ENCODE measurements around the gene PPT1. TPM values are rescaled to one million over a fixed set of nuclear protein-coding genes. Genes with fewer than 3 reads are reported as not detected.

Gene PPT1
- total RNA-seq, 1 experiment from 2014 or later, result 107 TPM

DNA sequence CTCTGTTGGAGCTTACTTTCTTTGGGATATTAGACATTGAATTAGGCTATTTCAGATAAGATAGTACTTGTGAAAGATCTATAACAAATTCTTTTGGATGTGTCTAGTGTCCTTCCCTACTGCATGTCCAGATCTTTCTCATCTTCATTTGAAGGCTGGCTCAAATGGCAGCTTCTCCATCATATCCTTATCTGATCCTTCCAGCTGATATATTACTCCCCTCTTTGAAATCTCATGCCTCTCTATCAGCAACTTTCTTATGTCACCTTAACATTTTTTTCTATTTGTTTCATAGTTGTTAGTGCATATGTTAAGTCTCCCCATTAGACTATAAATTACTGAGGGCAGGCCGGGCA lies 39.0 kb downstream of the PPT1 start (continued):
- TF ChIP-seq SOX15 (CRISPR knock-in tag; IDR thresholded peaks at IDR 0.05), result no peak
- no peak for TF ChIP-seq TCF7 (CRISPR knock-in tag; IDR thresholded peaks at IDR 0.05; ENCODE audit: low read depth)

DNA sequence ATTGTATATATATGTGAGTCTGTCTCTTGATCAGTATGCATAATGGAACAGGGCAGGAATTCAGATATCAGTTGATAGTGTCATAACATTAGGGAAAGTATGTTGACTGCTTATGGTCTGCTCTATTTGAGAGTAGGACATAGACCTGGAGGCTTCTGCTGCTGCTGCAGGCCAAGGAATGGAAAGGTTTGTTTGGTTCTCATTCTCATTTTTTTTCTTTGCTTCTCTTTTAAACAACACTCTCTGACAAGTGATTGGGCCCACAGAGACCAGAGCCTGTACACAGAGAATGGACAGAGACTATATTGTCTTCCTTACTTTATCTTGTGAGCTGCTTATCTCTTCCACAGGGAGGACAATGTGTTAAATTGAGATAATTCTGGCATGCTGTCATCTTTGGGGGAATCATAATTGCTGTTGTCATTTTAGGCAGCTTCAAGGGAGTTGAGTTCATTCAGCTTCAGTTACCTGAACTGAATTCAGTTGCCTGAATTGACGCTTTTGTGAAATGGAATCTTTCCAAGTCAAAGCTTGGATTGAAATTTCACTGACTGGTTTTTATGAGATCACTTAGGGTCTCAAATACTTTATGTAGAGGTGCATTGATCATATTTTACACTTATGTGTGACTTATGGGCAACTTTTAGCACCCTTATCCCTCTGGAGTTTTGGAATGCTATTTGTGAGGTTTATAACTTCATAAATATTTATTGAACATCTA lies 39.6 kb downstream of the PPT1 start:
- Mint-ChIP-seq H3K27ac (peak overlapping the region; percentile 27), H3K27me3 (ENCODE audit: low read depth) (no peaks in the 10 kb centered on the region), H3K36me3 (peaks cover 27% of the 10 kb centered on the region), H3K9me3 (no peaks in the 10 kb centered on the region), H3K4me1 (peaks cover 33% of the 10 kb centered on the region), H3K4me3 (no peak overlapping the region)
- ChIA-PET CTCF (interaction anchor here (0.6 to 1.8 kb wide), 2 partner anchors 25 to 240 kb away, joined by 3 to 6 read pairs; no protein-coding TSS in a partner anchor), POLR2A (no interaction called here)
- DNase-seq (ENCODE audit: low spot score) (no peak), ATAC-seq (no peak)
- TF ChIP-seq GABPB1 (CRISPR knock-in tag; IDR thresholded peaks at IDR 0.05) (no peak), ETV6 (CRISPR knock-in tag; IDR thresholded peaks at IDR 0.05) (no peak), FOXK1 (CRISPR knock-in tag; IDR thresholded peaks at IDR 0.05) (no peak), TCF7 (CRISPR knock-in tag; IDR thresholded peaks at IDR 0.05; ENCODE audit: low read depth) (no peak), EMX1 (CRISPR knock-in tag; IDR thresholded peaks at IDR 0.05) (no peak), IRF2 (CRISPR knock-in tag; IDR thresholded peaks at IDR 0.05; ENCODE audit: borderline replicate concordance, low read depth) (no peak), TP53 (CRISPR knock-in tag; IDR thresholded peaks at IDR 0.05) (no peak), CBFB (CRISPR knock-in tag; IDR thresholded peaks at IDR 0.05; ENCODE audit: low read depth) (no peak)
- TF ChIP-seq, protein P1, sequence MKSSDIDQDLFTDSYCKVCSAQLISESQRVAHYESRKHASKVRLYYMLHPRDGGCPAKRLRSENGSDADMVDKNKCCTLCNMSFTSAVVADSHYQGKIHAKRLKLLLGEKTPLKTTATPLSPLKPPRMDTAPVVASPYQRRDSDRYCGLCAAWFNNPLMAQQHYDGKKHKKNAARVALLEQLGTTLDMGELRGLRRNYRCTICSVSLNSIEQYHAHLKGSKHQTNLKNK (CRISPR knock-in tag; IDR thresholded peaks at IDR 0.05), result no peak
- TF ChIP-seq, protein P2, sequence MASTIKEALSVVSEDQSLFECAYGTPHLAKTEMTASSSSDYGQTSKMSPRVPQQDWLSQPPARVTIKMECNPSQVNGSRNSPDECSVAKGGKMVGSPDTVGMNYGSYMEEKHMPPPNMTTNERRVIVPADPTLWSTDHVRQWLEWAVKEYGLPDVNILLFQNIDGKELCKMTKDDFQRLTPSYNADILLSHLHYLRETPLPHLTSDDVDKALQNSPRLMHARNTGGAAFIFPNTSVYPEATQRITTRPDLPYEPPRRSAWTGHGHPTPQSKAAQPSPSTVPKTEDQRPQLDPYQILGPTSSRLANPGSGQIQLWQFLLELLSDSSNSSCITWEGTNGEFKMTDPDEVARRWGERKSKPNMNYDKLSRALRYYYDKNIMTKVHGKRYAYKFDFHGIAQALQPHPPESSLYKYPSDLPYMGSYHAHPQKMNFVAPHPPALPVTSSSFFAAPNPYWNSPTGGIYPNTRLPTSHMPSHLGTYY (CRISPR knock-in tag; IDR thresholded peaks at IDR 0.05), result no peak

DNA sequence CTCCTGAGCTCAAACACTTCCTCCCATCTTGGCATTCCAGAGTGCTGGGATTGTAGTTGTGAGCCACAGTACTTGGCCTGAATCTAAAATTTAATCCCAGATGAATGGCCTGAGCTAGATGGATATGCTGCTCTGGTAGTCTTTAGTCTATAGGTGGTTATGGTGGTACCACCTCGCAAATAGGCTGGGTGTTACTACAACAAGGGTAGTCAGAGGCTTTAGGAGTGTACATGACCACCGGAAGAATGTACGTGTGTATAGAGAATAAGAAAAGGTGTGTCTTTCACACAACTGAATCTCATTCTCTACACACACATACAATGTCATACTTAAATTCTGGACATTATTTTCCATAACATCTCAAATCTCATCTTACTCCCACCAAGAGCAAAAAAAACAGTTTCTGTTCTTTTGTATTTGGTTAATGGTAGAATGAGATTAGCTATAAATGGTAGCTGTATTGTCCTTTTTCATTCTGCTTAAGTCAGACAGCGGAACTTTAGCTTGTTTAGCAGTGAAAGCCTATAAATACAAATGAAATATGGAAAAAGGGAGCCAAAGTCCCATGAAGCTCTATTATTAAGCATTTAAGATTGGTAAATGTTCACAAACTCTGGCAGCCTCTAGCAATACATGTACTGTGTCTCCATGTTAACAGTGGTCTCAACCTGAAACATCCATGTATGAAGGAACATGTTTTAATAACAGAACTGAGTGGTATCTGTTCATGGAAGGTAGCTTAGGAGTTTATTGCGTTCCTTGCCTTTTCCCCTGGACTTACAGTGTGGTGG lies 40.3 kb downstream of the PPT1 start:
- H3K4me3 Mint-ChIP-seq, result no peak overlapping the region
- TF ChIP-seq NFYB (CRISPR knock-in tag; conservative IDR thresholded peaks at IDR 0.05; ENCODE audit: low read depth) (no peak), CREM (CRISPR knock-in tag; IDR thresholded peaks at IDR 0.05) (no peak), TP53 (CRISPR knock-in tag; IDR thresholded peaks at IDR 0.05) (no peak), PRRX2 (CRISPR knock-in tag; IDR thresholded peaks at IDR 0.05) (no peak), GRHL2 (CRISPR knock-in tag; IDR thresholded peaks at IDR 0.05; ENCODE audit: insufficient replicate concordance, severe bottlenecking) (no peak), ZNF232 (CRISPR knock-in tag; IDR thresholded peaks at IDR 0.05) (no peak), NR3C1 (CRISPR knock-in tag; conservative IDR thresholded peaks at IDR 0.05; ENCODE audit: low read depth) (no peak), ZNF317 (CRISPR knock-in tag; IDR thresholded peaks at IDR 0.05; ENCODE audit: borderline replicate concordance, low read depth) (no peak), RORB (CRISPR knock-in tag; IDR thresholded peaks at IDR 0.05) (no peak), CREB1 (CRISPR knock-in tag; IDR thresholded peaks at IDR 0.05) (no peak), ZNF423 (CRISPR knock-in tag; IDR thresholded peaks at IDR 0.05) (no peak), ZNF263 (CRISPR knock-in tag; IDR thresholded peaks at IDR 0.05; ENCODE audit: low read depth) (no peak), ATF1 (CRISPR knock-in tag; IDR thresholded peaks at IDR 0.05) (no peak), FOXJ3 (CRISPR knock-in tag; IDR thresholded peaks at IDR 0.05; ENCODE audit: borderline replicate concordance) (no peak)
- TF ChIP-seq, protein P3, sequence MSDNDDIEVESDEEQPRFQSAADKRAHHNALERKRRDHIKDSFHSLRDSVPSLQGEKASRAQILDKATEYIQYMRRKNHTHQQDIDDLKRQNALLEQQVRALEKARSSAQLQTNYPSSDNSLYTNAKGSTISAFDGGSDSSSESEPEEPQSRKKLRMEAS (CRISPR knock-in tag; IDR thresholded peaks at IDR 0.05), result no peak
- TF ChIP-seq, protein P4, sequence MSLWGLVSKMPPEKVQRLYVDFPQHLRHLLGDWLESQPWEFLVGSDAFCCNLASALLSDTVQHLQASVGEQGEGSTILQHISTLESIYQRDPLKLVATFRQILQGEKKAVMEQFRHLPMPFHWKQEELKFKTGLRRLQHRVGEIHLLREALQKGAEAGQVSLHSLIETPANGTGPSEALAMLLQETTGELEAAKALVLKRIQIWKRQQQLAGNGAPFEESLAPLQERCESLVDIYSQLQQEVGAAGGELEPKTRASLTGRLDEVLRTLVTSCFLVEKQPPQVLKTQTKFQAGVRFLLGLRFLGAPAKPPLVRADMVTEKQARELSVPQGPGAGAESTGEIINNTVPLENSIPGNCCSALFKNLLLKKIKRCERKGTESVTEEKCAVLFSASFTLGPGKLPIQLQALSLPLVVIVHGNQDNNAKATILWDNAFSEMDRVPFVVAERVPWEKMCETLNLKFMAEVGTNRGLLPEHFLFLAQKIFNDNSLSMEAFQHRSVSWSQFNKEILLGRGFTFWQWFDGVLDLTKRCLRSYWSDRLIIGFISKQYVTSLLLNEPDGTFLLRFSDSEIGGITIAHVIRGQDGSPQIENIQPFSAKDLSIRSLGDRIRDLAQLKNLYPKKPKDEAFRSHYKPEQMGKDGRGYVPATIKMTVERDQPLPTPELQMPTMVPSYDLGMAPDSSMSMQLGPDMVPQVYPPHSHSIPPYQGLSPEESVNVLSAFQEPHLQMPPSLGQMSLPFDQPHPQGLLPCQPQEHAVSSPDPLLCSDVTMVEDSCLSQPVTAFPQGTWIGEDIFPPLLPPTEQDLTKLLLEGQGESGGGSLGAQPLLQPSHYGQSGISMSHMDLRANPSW (CRISPR knock-in tag; conservative IDR thresholded peaks at IDR 0.05; ENCODE audit: low read depth), result no peak
- TF ChIP-seq, protein P5, sequence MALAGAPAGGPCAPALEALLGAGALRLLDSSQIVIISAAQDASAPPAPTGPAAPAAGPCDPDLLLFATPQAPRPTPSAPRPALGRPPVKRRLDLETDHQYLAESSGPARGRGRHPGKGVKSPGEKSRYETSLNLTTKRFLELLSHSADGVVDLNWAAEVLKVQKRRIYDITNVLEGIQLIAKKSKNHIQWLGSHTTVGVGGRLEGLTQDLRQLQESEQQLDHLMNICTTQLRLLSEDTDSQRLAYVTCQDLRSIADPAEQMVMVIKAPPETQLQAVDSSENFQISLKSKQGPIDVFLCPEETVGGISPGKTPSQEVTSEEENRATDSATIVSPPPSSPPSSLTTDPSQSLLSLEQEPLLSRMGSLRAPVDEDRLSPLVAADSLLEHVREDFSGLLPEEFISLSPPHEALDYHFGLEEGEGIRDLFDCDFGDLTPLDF (CRISPR knock-in tag; IDR thresholded peaks at IDR 0.05), result no peak
- TF ChIP-seq, protein P6, sequence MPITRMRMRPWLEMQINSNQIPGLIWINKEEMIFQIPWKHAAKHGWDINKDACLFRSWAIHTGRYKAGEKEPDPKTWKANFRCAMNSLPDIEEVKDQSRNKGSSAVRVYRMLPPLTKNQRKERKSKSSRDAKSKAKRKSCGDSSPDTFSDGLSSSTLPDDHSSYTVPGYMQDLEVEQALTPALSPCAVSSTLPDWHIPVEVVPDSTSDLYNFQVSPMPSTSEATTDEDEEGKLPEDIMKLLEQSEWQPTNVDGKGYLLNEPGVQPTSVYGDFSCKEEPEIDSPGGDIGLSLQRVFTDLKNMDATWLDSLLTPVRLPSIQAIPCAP (CRISPR knock-in tag; IDR thresholded peaks at IDR 0.05), result no peak
- H3K27me3 Mint-ChIP-seq (ENCODE audit: low read depth), result no peaks in the 10 kb centered on the region
- DNase-seq (ENCODE audit: low spot score) (no peak), ATAC-seq (no peak)
- peak overlapping the region; percentile 27 for H3K27ac Mint-ChIP-seq
- CTCF ChIA-PET, result interaction anchor here (1.8 kb wide), 1 partner anchor 24 kb away, joined by 6 read pairs; no protein-coding TSS in a partner anchor
- H3K9me3 Mint-ChIP-seq, result no peaks in the 10 kb centered on the region
- H3K36me3 Mint-ChIP-seq, result peaks cover 21% of the 10 kb centered on the region
- POLR2A ChIA-PET, result interaction anchor here (0.7 kb wide), 1 partner anchor 26 kb away, joined by 3 read pairs; no protein-coding TSS in a partner anchor
- H3K4me1 Mint-ChIP-seq, result peaks cover 33% of the 10 kb centered on the region
